Immature natural killer cell (primary cell): ENCODE measurements around the gene BRF1. TPM values are rescaled to one million over a fixed set of nuclear protein-coding genes. Genes with fewer than 3 reads are reported as not detected.

ENCODE experiments used
- DNase-seq, 3 donors: peaks; one replicate each; pipeline ENCODE4 v3.0.0; 2022; ENCODE audit warnings: mixed read lengths in 1 of 3
- H3K27ac Mint-ChIP-seq, 6 donors: one replicate each; pipeline ENCODE4 v1.8.0; 2020; ENCODE audit warnings: mixed read lengths in 6 of 6, mild to moderate bottlenecking in 5 of 6, inconsistent platforms in 4 of 6, moderate library complexity in 3 of 6
- H3K27me3 Mint-ChIP-seq, 3 donors: one replicate each; pipeline ENCODE4 v1.8.0; 2020 to 2021; ENCODE audit warnings: low read depth in 3 of 3, mild to moderate bottlenecking in 3 of 3, mixed read lengths in 3 of 3, moderate library complexity in 3 of 3, inconsistent platforms in 1 of 3
- H3K36me3 Mint-ChIP-seq, 3 donors: one replicate each; pipeline ENCODE4 v1.8.0; 2020; ENCODE audit warnings: mixed read lengths in 3 of 3, inconsistent platforms in 2 of 3, mild to moderate bottlenecking in 2 of 3
- H3K4me1 Mint-ChIP-seq, 2 donors: one replicate each; pipeline ENCODE4 v1.8.0; 2020; ENCODE audit warnings: inconsistent platforms in 2 of 2, mild to moderate bottlenecking in 2 of 2, mixed read lengths in 2 of 2, moderate library complexity in 1 of 2
- H3K4me3 Mint-ChIP-seq, 5 donors: one replicate each; pipeline ENCODE4 v1.8.0; 2020; ENCODE audit warnings: mild to moderate bottlenecking in 5 of 5, mixed read lengths in 5 of 5, inconsistent platforms in 3 of 5, moderate library complexity in 3 of 5
- H3K9me3 Mint-ChIP-seq, 6 donors: one replicate each; pipeline ENCODE4 v1.8.0; 2020; ENCODE audit warnings: mild to moderate bottlenecking in 6 of 6, mixed read lengths in 6 of 6, inconsistent platforms in 4 of 6, moderate library complexity in 3 of 6
- polyA plus RNA-seq, 3 donors: library from polyadenylated mRNA; unstranded; fragments of 300-500 nt; fragmentation: Illumina TruSeq; gene quantifications; one replicate each; pipeline ENCODE4 v1.2.3, GENCODE V29; 2021

BRF1 gene
- polyA plus RNA-seq, 3 donors from 2014 or later = 2.9 to 11.0 (median 8.0) TPM

DNA sequence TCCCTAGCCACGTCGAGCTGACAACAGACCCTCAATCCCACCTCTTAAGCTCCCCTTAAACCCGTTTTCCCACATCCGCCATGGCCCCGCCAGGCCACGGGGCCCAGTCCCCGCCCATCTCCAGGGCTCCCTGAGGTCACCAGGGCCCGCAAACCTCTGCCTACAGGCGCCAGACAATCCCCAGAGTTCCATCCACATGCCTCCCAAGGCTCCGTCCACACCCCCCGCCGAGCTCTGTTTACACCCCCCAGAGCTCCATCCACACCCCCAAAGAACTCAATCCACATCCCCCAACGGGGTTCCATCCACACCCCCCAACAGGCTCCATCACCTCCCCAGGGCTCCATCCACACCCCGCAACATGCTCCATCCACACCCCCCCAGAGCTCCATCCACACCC, 141.5 kb downstream of the BRF1 start:
- no peaks in the 10 kb centered on the region for H3K36me3 Mint-ChIP-seq
- peaks cover 0 to 2% of the 10 kb centered on the region in 2 donors for H3K4me1 Mint-ChIP-seq
- no peaks in the 10 kb centered on the region for H3K9me3 Mint-ChIP-seq
- no peak overlapping the region for H3K4me3 Mint-ChIP-seq
- peaks cover 0 to 4% (median 2%) of the 10 kb centered on the region in 3 donors for H3K27me3 Mint-ChIP-seq
- DNase-seq = no peak
- no peak overlapping the region for H3K27ac Mint-ChIP-seq

Other genes starting within 250 kb of the BRF1 start
- 10 to 100 TPM in 1 of 3 donors, 1 to 10 TPM in 2; 5.8 to 25.6 (median 8.4) TPM for gene GPR132, start 235.6 kb downstream of the BRF1 start, polyA plus RNA-seq
- under 1 TPM in 2 of 3 donors, not detected in 1; 0.17 to 0.39 TPM for gene JAG2, start 132.2 kb downstream of the BRF1 start, polyA plus RNA-seq
- gene NUDT14, start 119.7 kb downstream of the BRF1 start, polyA plus RNA-seq = 10 to 100 TPM; 21.9 to 29.7 (median 27.3) TPM
- gene BTBD6, start 52.5 kb downstream of the BRF1 start, polyA plus RNA-seq = 10 to 100 TPM in 2 of 3 donors, 1 to 10 TPM in 1; 3.7 to 13.3 (median 13.1) TPM
- gene PACS2, start 13.7 kb upstream of the BRF1 start, polyA plus RNA-seq = 1 to 10 TPM; 2.0 to 3.3 (median 2.7) TPM
- 1 to 10 TPM in 1 of 3 donors, under 1 TPM in 2; 0.52 to 1.0 (median 0.79) TPM for gene TEX22, start 97.5 kb upstream of the BRF1 start, polyA plus RNA-seq
- 1 to 10 TPM in 2 of 3 donors, under 1 TPM in 1; 0.82 to 3.0 (median 2.8) TPM for gene MTA1, start 118.8 kb upstream of the BRF1 start, polyA plus RNA-seq
- gene CRIP2, start 173.8 kb upstream of the BRF1 start, polyA plus RNA-seq = 10 to 100 TPM in 2 of 3 donors, 1 to 10 TPM in 1; 5.7 to 30.2 (median 18.1) TPM
- gene CRIP1, start 185.9 kb upstream of the BRF1 start, polyA plus RNA-seq = 1,000 to 10,000 TPM in 1 of 3 donors, 100 to 1,000 TPM in 2; 921 to 1,915 (median 940) TPM
- 10 to 100 TPM; 11.4 to 20.3 (median 15.9) TPM for gene TEDC1, start 190.2 kb upstream of the BRF1 start, polyA plus RNA-seq
- 1 to 10 TPM in 2 of 3 donors, not detected in 1; 1.1 to 1.4 TPM for gene TMEM121, start 225.6 kb upstream of the BRF1 start, polyA plus RNA-seq